Measurements from ENCODE around the gene EPS15. TPM values are rescaled to one million over a fixed set of nuclear protein-coding genes. Genes with fewer than 3 reads are reported as not detected.

Gene EPS15
- total and polyA plus RNA-seq, 10 of the 15 experiments (the other 5 are each of a cell fraction or from before 2014, with no cell fraction given) = 24.7 to 87.8 (median 56.3) TPM

DNA sequence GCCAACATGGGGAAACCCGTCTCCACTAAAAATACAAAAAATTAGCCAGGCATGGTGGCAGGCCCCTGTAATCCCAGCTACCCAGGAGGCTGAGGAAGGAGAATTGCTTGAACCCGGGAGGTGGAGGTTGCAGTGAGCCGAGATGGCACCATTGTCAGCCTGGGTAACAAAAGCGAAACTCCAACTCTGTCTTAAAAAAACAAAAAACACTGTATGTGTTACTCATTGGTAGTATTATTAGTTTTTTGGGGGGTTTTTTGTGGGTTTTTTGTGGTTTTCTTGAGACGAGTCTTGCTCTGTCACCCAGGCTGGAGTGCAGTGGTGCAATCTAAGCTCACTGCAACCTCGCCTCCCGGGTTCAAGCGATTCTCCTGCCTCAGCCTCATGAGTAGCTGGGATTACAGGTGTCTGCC lies 17.8 kb downstream of the EPS15 start (continued):
- TF ChIP-seq SMARCA5 (IDR thresholded peaks at IDR 0.05) (peak; percentile 74; the same call in 1 of the 2 replicates), CBFB (IDR thresholded peaks at IDR 0.05; ENCODE audit: low read depth) (peak; percentile 92), ZNF384 (IDR thresholded peaks at IDR 0.05; ENCODE audit: borderline replicate concordance, low read depth, low read length) (peak; percentile 79), NR2F1 (conservative IDR thresholded peaks at IDR 0.05) (peak; percentile 67), TARDBP (IDR thresholded peaks at IDR 0.05; ENCODE audit: borderline replicate concordance) (0 out of 2 replicates have a peak, but pooled peaks have one; percentile 12), MEF2A (IDR thresholded peaks at IDR 0.05; ENCODE audit: insufficient read depth, low read depth, low read length) (peak; percentile 76; the same call in 1 of the 2 replicates), YY1 (IDR thresholded peaks at IDR 0.05; ENCODE audit: low read depth, low read length) (peak; percentile 54; the same call in 1 of the 2 replicates), BCL11A (IDR thresholded peaks at IDR 0.05; ENCODE audit: low read depth, low read length) (peak; percentile 17; the same call in 1 of the 2 replicates), GATAD2B (conservative IDR thresholded peaks at IDR 0.05; ENCODE audit: low read depth) (peak; percentile 36; the same call in 1 of the 2 replicates), RELA (IDR thresholded peaks at IDR 0.05; ENCODE audit: borderline replicate concordance, partially characterized antibody) (peak; percentile 38), ZNF217 (IDR thresholded peaks at IDR 0.05) (peak; percentile 92; the same call in 1 of the 2 replicates), EP300 (IDR thresholded peaks at IDR 0.05; ENCODE audit: borderline replicate concordance in 1 of 2, control insufficient read depth in 1 of 2, low read depth in 2 of 2, low read length in 2 of 2) (0 out of 4 replicates have a peak, but pooled peaks of 1 of the 2 experiments have one; percentile 24), NFIC (IDR thresholded peaks at IDR 0.05; ENCODE audit: low read depth, low read length) (peak; percentile 79), JUNB (IDR thresholded peaks at IDR 0.05) (peak; percentile 80), CREB1 (IDR thresholded peaks at IDR 0.05; ENCODE audit: low read depth) (0 out of 2 replicates have a peak, but pooled peaks have one; percentile 11), FOXM1 (IDR thresholded peaks at IDR 0.05; ENCODE audit: low read depth, low read length) (peak; percentile 79), DPF2 (IDR thresholded peaks at IDR 0.05) (peak; percentile 72; the same call in 1 of the 2 replicates), IKZF1 (conservative IDR thresholded peaks at IDR 0.05) (peak; percentile 52; the same call in 1 of the 2 replicates), CREM (IDR thresholded peaks at IDR 0.05; ENCODE audit: low read depth) (peak; percentile 51; the same call in 1 of the 2 replicates)
- TF ChIP-seq, protein P1, sequence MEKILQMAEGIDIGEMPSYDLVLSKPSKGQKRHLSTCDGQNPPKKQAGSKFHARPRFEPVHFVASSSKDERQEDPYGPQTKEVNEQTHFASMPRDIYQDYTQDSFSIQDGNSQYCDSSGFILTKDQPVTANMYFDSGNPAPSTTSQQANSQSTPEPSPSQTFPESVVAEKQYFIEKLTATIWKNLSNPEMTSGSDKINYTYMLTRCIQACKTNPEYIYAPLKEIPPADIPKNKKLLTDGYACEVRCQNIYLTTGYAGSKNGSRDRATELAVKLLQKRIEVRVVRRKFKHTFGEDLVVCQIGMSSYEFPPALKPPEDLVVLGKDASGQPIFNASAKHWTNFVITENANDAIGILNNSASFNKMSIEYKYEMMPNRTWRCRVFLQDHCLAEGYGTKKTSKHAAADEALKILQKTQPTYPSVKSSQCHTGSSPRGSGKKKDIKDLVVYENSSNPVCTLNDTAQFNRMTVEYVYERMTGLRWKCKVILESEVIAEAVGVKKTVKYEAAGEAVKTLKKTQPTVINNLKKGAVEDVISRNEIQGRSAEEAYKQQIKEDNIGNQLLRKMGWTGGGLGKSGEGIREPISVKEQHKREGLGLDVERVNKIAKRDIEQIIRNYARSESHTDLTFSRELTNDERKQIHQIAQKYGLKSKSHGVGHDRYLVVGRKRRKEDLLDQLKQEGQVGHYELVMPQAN (conservative IDR thresholded peaks at IDR 0.05) = 0 out of 2 replicates have a peak, but pooled peaks have one; percentile 55
- TF ChIP-seq, protein P2, sequence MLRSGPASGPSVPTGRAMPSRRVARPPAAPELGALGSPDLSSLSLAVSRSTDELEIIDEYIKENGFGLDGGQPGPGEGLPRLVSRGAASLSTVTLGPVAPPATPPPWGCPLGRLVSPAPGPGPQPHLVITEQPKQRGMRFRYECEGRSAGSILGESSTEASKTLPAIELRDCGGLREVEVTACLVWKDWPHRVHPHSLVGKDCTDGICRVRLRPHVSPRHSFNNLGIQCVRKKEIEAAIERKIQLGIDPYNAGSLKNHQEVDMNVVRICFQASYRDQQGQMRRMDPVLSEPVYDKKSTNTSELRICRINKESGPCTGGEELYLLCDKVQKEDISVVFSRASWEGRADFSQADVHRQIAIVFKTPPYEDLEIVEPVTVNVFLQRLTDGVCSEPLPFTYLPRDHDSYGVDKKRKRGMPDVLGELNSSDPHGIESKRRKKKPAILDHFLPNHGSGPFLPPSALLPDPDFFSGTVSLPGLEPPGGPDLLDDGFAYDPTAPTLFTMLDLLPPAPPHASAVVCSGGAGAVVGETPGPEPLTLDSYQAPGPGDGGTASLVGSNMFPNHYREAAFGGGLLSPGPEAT (IDR thresholded peaks at IDR 0.05; ENCODE audit: low read depth) = peak; percentile 89
- TF ChIP-seq, protein P3, sequence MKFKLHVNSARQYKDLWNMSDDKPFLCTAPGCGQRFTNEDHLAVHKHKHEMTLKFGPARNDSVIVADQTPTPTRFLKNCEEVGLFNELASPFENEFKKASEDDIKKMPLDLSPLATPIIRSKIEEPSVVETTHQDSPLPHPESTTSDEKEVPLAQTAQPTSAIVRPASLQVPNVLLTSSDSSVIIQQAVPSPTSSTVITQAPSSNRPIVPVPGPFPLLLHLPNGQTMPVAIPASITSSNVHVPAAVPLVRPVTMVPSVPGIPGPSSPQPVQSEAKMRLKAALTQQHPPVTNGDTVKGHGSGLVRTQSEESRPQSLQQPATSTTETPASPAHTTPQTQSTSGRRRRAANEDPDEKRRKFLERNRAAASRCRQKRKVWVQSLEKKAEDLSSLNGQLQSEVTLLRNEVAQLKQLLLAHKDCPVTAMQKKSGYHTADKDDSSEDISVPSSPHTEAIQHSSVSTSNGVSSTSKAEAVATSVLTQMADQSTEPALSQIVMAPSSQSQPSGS (IDR thresholded peaks at IDR 0.05; ENCODE audit: low read length) = peak; percentile 43; the same call in 1 of the 2 replicates
- TF ChIP-seq, protein P4, sequence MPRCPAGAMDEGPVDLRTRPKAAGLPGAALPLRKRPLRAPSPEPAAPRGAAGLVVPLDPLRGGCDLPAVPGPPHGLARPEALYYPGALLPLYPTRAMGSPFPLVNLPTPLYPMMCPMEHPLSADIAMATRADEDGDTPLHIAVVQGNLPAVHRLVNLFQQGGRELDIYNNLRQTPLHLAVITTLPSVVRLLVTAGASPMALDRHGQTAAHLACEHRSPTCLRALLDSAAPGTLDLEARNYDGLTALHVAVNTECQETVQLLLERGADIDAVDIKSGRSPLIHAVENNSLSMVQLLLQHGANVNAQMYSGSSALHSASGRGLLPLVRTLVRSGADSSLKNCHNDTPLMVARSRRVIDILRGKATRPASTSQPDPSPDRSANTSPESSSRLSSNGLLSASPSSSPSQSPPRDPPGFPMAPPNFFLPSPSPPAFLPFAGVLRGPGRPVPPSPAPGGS (IDR thresholded peaks at IDR 0.05; ENCODE audit: borderline replicate concordance, insufficient read depth, low read depth, low read length, poor library complexity, severe bottlenecking) = peak; percentile 68
- TF ChIP-seq, protein P5, sequence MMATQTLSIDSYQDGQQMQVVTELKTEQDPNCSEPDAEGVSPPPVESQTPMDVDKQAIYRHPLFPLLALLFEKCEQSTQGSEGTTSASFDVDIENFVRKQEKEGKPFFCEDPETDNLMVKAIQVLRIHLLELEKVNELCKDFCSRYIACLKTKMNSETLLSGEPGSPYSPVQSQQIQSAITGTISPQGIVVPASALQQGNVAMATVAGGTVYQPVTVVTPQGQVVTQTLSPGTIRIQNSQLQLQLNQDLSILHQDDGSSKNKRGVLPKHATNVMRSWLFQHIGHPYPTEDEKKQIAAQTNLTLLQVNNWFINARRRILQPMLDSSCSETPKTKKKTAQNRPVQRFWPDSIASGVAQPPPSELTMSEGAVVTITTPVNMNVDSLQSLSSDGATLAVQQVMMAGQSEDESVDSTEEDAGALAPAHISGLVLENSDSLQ (IDR thresholded peaks at IDR 0.05) = peak; percentile 29; the same call in 1 of the 2 replicates
